Activated CD4-positive, alpha-beta T cell treated with anti-CD3 and anti-CD28 coated beads for 36 hours (primary cell): ENCODE results near the gene GALK1. TPM values are rescaled to one million over a fixed set of nuclear protein-coding genes. Genes with fewer than 3 reads are reported as not detected.

Source experiments
- ATAC-seq: fragments of 200-7000 bp; cut with Tn5 transposase; one replicate; pipeline ENCODE4 v1.10.0; 2021; ENCODE audit warnings: mild to moderate bottlenecking, moderate library complexity
- CTCF ChIA-PET: fragments of 350-600 bp; sonication (Branson Sonifier 250); formaldehyde crosslinking; loops from one replicate; lab custom pipeline; 2021; ENCODE audit warnings: antibody characterized with exemption; lab: Charles Lee
- POLR2A ChIA-PET: fragments of 350-600 bp; sonication (Branson Sonifier 250); formaldehyde crosslinking; loops from one replicate; lab custom pipeline; 2021; ENCODE audit warnings: antibody characterized with exemption, inconsistent platforms; lab: Charles Lee
- DNase-seq: peaks from one replicate; pipeline ENCODE4 v3.0.0-alpha.2; 2020
- H3K27ac Mint-ChIP-seq: one replicate; pipeline ENCODE4 v1.8.0; 2021; ENCODE audit warnings: mixed read lengths
- H3K27me3 Mint-ChIP-seq: one replicate; pipeline ENCODE4 v1.8.0; 2021; ENCODE audit warnings: mixed read lengths
- H3K36me3 Mint-ChIP-seq: one replicate; pipeline ENCODE4 v1.8.0; 2021; ENCODE audit warnings: low read depth, mixed read lengths
- H3K4me1 Mint-ChIP-seq: one replicate; pipeline ENCODE4 v1.8.0; 2021; ENCODE audit warnings: mixed read lengths
- H3K4me3 Mint-ChIP-seq: one replicate; pipeline ENCODE4 v1.8.0; 2021; ENCODE audit warnings: mild to moderate bottlenecking, moderate library complexity, mixed read lengths
- H3K9me3 Mint-ChIP-seq: one replicate; pipeline ENCODE4 v1.8.0; 2021; ENCODE audit warnings: low read depth, mixed read lengths
- intact Hi-C, 2 experiments: fragments of 100-400 bp; cut with DNase I in 1 of 2; cut with micrococcal nuclease in 1 of 2; formaldehyde crosslinking; loops; one replicate each; pipeline versions ENCODE4 v1.14.2 to v1.15.1; 2022 to 2024; cut with DNase I, micrococcal nuclease
- total RNA-seq, 2 experiments: library from RNA; stranded (reverse); gene quantifications; one replicate each; pipeline ENCODE4 v1.2.3, GENCODE V29; 2021

The GALK1 gene
- total RNA-seq, 2 experiments from 2014 or later = 50.3 to 63.2 TPM

GRCh38 chr17:75750661-75751423 lies 14.2 kb downstream of the GALK1 start:
- Mint-ChIP-seq H3K4me1 (peaks cover 21% of the 10 kb centered on the region), H3K4me3 (no peak overlapping the region), H3K9me3 (no peaks in the 10 kb centered on the region), H3K27ac (no peak overlapping the region), H3K36me3 (no peaks in the 10 kb centered on the region), H3K27me3 (no peaks in the 10 kb centered on the region)
- ATAC-seq (no peak), DNase-seq (no peak)
- POLR2A ChIA-PET = interaction anchor here (0.5 to 1.1 kb wide), 4 partner anchors 24 to 450 kb away, joined by 3 to 4 read pairs (median 3); no protein-coding TSS in a partner anchor
- CTCF ChIA-PET = interaction anchor here (0.7 to 8.3 kb wide), 14 partner anchors 12 to 324 kb away, joined by 3 to 242 read pairs (median 8); partner anchors contain the start of genes GALK1, RECQL5, SAP30BP and SMIM5
- intact Hi-C loops = loop anchor here (1.0 kb wide), 4 partner anchors 118 to 325 kb away; partner anchors contain the start of gene SMIM5 (in 2 of the 2)

GRCh38 chr17:75749545-75750389 lies 15.2 kb downstream of the GALK1 start:
- H3K4me1 Mint-ChIP-seq = peaks cover 18% of the 10 kb centered on the region
- CTCF ChIA-PET = interaction anchor here (0.6 to 8.3 kb wide), 37 partner anchors 11 to 821 kb away, joined by 3 to 242 read pairs (median 4); partner anchors contain the start of genes GALK1, ITGB4, MYO15B and RECQL5
- no peaks in the 10 kb centered on the region for H3K27me3 Mint-ChIP-seq
- POLR2A ChIA-PET = interaction anchor here (1.1 kb wide), 1 partner anchor 27 kb away, joined by 4 read pairs; no protein-coding TSS in a partner anchor
- no peaks in the 10 kb centered on the region for H3K36me3 Mint-ChIP-seq
- H3K27ac Mint-ChIP-seq = no peak overlapping the region
- DNase-seq (peak; percentile 95), ATAC-seq (peak; percentile 75)
- no peaks in the 10 kb centered on the region for H3K9me3 Mint-ChIP-seq
- intact Hi-C loops = loop anchor here (1.0 kb wide), 4 partner anchors 116 to 323 kb away; partner anchors contain the start of gene SMIM5 (in 2 of the 2)
- H3K4me3 Mint-ChIP-seq = no peak overlapping the region

- CTCF ChIA-PET = interaction anchor here (0.6 to 8.3 kb wide), 32 partner anchors 9 to 850 kb away, joined by 3 to 242 read pairs (median 7); partner anchors contain the start of genes GALK1, ITGB4, RECQL5 and SAP30BP
- H3K9me3 Mint-ChIP-seq = no peaks in the 10 kb centered on the region
- POLR2A ChIA-PET = interaction anchor here (0.6 kb wide), 1 partner anchor 60 kb away, joined by 12 read pairs; no protein-coding TSS in a partner anchor
These were observed 16.3 kb downstream of the GALK1 start for GRCh38 chr17:75748706-75749105.

GRCh38 chr17:75743625-75744206 lies 21.3 kb downstream of the GALK1 start:
- no peaks in the 10 kb centered on the region for H3K9me3 Mint-ChIP-seq
- no peaks in the 10 kb centered on the region for H3K36me3 Mint-ChIP-seq
- intact Hi-C loops = no loop called here
- ATAC-seq = no peak
- ChIA-PET POLR2A (no interaction called here), CTCF (interaction anchor here (8.1 to 8.3 kb wide), 2 partner anchors 69 to 111 kb away, joined by 140 to 242 read pairs; partner anchors contain the start of gene SMIM5)
- no peak for DNase-seq
- H3K27me3 Mint-ChIP-seq = no peaks in the 10 kb centered on the region
- peaks cover 5% of the 10 kb centered on the region for H3K4me1 Mint-ChIP-seq
- H3K27ac Mint-ChIP-seq = no peak overlapping the region
- no peak overlapping the region for H3K4me3 Mint-ChIP-seq

More at GRCh38 chr17:75748706-75749105, 16.3 kb downstream of the GALK1 start:
- Mint-ChIP-seq H3K27ac (no peak overlapping the region), H3K27me3 (no peaks in the 10 kb centered on the region), H3K4me1 (peaks cover 15% of the 10 kb centered on the region), H3K36me3 (no peaks in the 10 kb centered on the region), H3K4me3 (no peak overlapping the region)
- DNase-seq = no peak
- no peak for ATAC-seq
- intact Hi-C loops = loop anchor here (1.0 kb wide), 2 partner anchors 73 to 322 kb away; no protein-coding TSS in a partner anchor

GRCh38 chr17:75742337-75742736 lies 22.7 kb downstream of the GALK1 start:
- ChIA-PET POLR2A (no interaction called here), CTCF (interaction anchor here (1.3 kb wide), 1 partner anchor 110 kb away, joined by 8 read pairs; the partner anchor contains the start of gene SMIM5)
- Mint-ChIP-seq H3K36me3 (no peaks in the 10 kb centered on the region), H3K27ac (no peak overlapping the region), H3K9me3 (no peaks in the 10 kb centered on the region), H3K4me3 (no peak overlapping the region), H3K27me3 (no peaks in the 10 kb centered on the region), H3K4me1 (peaks cover 6% of the 10 kb centered on the region)
- DNase-seq (no peak), ATAC-seq (no peak)
- intact Hi-C loops = no loop called here

GRCh38 chr17:75740631-75741077 lies 24.3 kb downstream of the GALK1 start:
- DNase-seq = no peak
- intact Hi-C loops = no loop called here
- ChIA-PET POLR2A (no interaction called here), CTCF (interaction anchor here (0.6 kb wide), 1 partner anchor 26 kb away, joined by 3 read pairs; no protein-coding TSS in a partner anchor)
- H3K27me3 Mint-ChIP-seq = no peaks in the 10 kb centered on the region
- H3K36me3 Mint-ChIP-seq = no peaks in the 10 kb centered on the region
- no peak overlapping the region for H3K27ac Mint-ChIP-seq
- no peak overlapping the region for H3K4me3 Mint-ChIP-seq
- ATAC-seq = no peak
- peaks cover 6% of the 10 kb centered on the region for H3K4me1 Mint-ChIP-seq
- no peaks in the 10 kb centered on the region for H3K9me3 Mint-ChIP-seq

GRCh38 chr17:75740215-75740614 lies 24.8 kb downstream of the GALK1 start:
- DNase-seq = no peak
- Mint-ChIP-seq H3K4me3 (no peak overlapping the region), H3K9me3 (no peaks in the 10 kb centered on the region), H3K4me1 (peaks cover 6% of the 10 kb centered on the region), H3K27ac (no peak overlapping the region), H3K36me3 (no peaks in the 10 kb centered on the region), H3K27me3 (no peaks in the 10 kb centered on the region)
- ChIA-PET CTCF (no interaction called here), POLR2A (no interaction called here)
- ATAC-seq = no peak
- intact Hi-C loops = no loop called here

GRCh38 chr17:75739801-75740200 lies 25.2 kb downstream of the GALK1 start:
- Mint-ChIP-seq H3K27ac (no peak overlapping the region), H3K4me1 (peaks cover 6% of the 10 kb centered on the region), H3K27me3 (no peaks in the 10 kb centered on the region), H3K4me3 (no peak overlapping the region), H3K36me3 (no peaks in the 10 kb centered on the region), H3K9me3 (no peaks in the 10 kb centered on the region)
- DNase-seq (no peak), ATAC-seq (no peak)
- intact Hi-C loops = no loop called here
- CTCF ChIA-PET = interaction anchor here (0.6 kb wide), 1 partner anchor 283 kb away, joined by 3 read pairs; no protein-coding TSS in a partner anchor
- POLR2A ChIA-PET = no interaction called here

- intact Hi-C loops = no loop called here
- CTCF ChIA-PET = interaction anchor here (0.6 to 2.3 kb wide), 4 partner anchors 10 to 597 kb away, joined by 3 to 27 read pairs (median 6); no protein-coding TSS in a partner anchor
- Mint-ChIP-seq H3K27ac (no peak overlapping the region), H3K4me3 (no peak overlapping the region), H3K4me1 (peaks cover 6% of the 10 kb centered on the region), H3K9me3 (no peaks in the 10 kb centered on the region), H3K27me3 (no peaks in the 10 kb centered on the region), H3K36me3 (no peaks in the 10 kb centered on the region)
- DNase-seq = no peak
- no peak for ATAC-seq
- POLR2A ChIA-PET = interaction anchor here (1.0 kb wide), 1 partner anchor 41 kb away, joined by 3 read pairs; no protein-coding TSS in a partner anchor
These were observed 25.8 kb downstream of the GALK1 start for GRCh38 chr17:75739174-75739573.

- H3K27ac Mint-ChIP-seq = peak overlapping the region; percentile 55
- peak; percentile 61 for DNase-seq
- no peaks in the 10 kb centered on the region for H3K36me3 Mint-ChIP-seq
These were observed 26.7 kb downstream of the GALK1 start for GRCh38 chr17:75738218-75738802.

More at GRCh38 chr17:75738218-75738802, 26.7 kb downstream of the GALK1 start:
- intact Hi-C loops = no loop called here
- peaks cover 6% of the 10 kb centered on the region for H3K4me1 Mint-ChIP-seq
- H3K9me3 Mint-ChIP-seq = no peaks in the 10 kb centered on the region
- ChIA-PET CTCF (interaction anchor here (0.7 to 2.3 kb wide), 7 partner anchors 10 to 597 kb away, joined by 3 to 27 read pairs (median 4); partner anchors contain the start of gene SMIM5), POLR2A (interaction anchor here (1.0 kb wide), 1 partner anchor 42 kb away, joined by 3 read pairs; no protein-coding TSS in a partner anchor)
- ATAC-seq = peak; percentile 91
- H3K4me3 Mint-ChIP-seq = no peak overlapping the region
- H3K27me3 Mint-ChIP-seq = no peaks in the 10 kb centered on the region
